GM12878 (cell line): ENCODE results near the gene MACROD2. TPM values are rescaled to one million over a fixed set of nuclear protein-coding genes. Genes with fewer than 3 reads are reported as not detected.

Source experiments
- ATAC-seq: fragments of 200-7000 bp; cut with Tn5 transposase; 3 replicates; pipeline ENCODE4 v1.9.1; 2020; ENCODE audit warnings: mild to moderate bottlenecking, moderate library complexity
- BruUV-seq: library from RNA; stranded (reverse); fragments of 400-500 nt; replicated peaks from 2 replicates; lab custom pipeline; 2021; lab: Mats Ljungman, UMichigan
- CTCF ChIA-PET: fragments of 300-600 bp; sonication (Branson Sonifier 250); formaldehyde crosslinking; extraction: SDS; loops from one replicate; lab custom pipeline; 2021; ENCODE audit warnings: inconsistent platforms; lab: Yijun Ruan, JAX
- POLR2A ChIA-PET: fragments of 350-600 bp; formaldehyde crosslinking; extraction: SDS; loops from one replicate; lab custom pipeline; 2021; ENCODE audit warnings: inconsistent platforms; lab: Charles Lee
- RAD21 ChIA-PET: fragments of 300-600 bp; sonication (Branson Sonifier 250); formaldehyde crosslinking; loops from one replicate; lab custom pipeline; 2023; ENCODE audit warnings: antibody characterized with exemption; ENCODE audit not compliant: unreplicated experiment; lab: Charles Lee
- SMC1A ChIA-PET: fragments of 300-600 bp; sonication (Branson Sonifier 250); formaldehyde crosslinking; loops from one replicate; lab custom pipeline; 2023; ENCODE audit not compliant: unreplicated experiment, uncharacterized antibody; lab: Charles Lee
- DNase-seq: peaks from one replicate; pipeline ENCODE4 v3.0.0-alpha.2; 2011; ENCODE audit warnings: low read depth, low spot score
- FAIRE-seq: peaks from 3 replicates; lab custom pipeline; 2011; peaks lifted over from hg19 to GRCh38; lab: Jason Lieb, UNC
- H2AFZ ChIP-seq: 2 replicates; pipeline ENCODE4 v1.6.0; 2011; ENCODE audit warnings: low read depth, low read length, control low read depth; ENCODE audit not compliant: control insufficient read depth
- H3K27ac ChIP-seq: 2 replicates; pipeline ENCODE4 v1.5.1; 2011; ENCODE audit warnings: control low read depth; ENCODE audit not compliant: control insufficient read depth, insufficient read depth
- H3K27me3 ChIP-seq, 2 experiments: replicated peaks in 1 of 2; 2 replicates each; pipeline versions ENCODE4 v1.6.0 to v1.6.1; 2011; ENCODE audit warnings: low read length in 1 of 2; ENCODE audit not compliant: control insufficient read depth in 2 of 2, insufficient read depth in 2 of 2
- H3K36me3 ChIP-seq, 2 experiments: 2 replicates each; pipeline ENCODE4 v1.5.1; 2011; ENCODE audit warnings: low read length in 1 of 2; ENCODE audit not compliant: control insufficient read depth in 2 of 2, insufficient read depth in 2 of 2
- H3K4me1 ChIP-seq: 2 replicates; pipeline ENCODE4 v1.6.1; 2011; ENCODE audit warnings: mild to moderate bottlenecking, low read length, moderate library complexity, mixed read lengths; ENCODE audit not compliant: control insufficient read depth, insufficient read depth
- H3K4me2 ChIP-seq: 2 replicates; pipeline ENCODE4 v1.6.0; 2011; ENCODE audit warnings: control low read depth; ENCODE audit not compliant: control insufficient read depth, insufficient read depth
- H3K4me3 ChIP-seq: fragments of 200-600 bp; sonication (generic); 2 replicates; pipeline ENCODE4 v1.5.1; 2016
- H3K79me2 ChIP-seq: 2 replicates; pipeline ENCODE4 v1.6.0; 2011; ENCODE audit warnings: low read length; ENCODE audit not compliant: control insufficient read depth, insufficient read depth
- H3K9ac ChIP-seq: 2 replicates; pipeline ENCODE4 v1.8.0; 2011; ENCODE audit warnings: low read length, control low read depth, mixed read lengths; ENCODE audit not compliant: control insufficient read depth, insufficient read depth
- H3K9me3 ChIP-seq: replicated peaks from 3 replicates; pipeline ENCODE4 v1.5.1; 2011; ENCODE audit warnings: mild to moderate bottlenecking, low read length; ENCODE audit not compliant: control insufficient read depth, insufficient read depth
- H4K20me1 ChIP-seq: 2 replicates; pipeline ENCODE4 v1.6.0; 2011; ENCODE audit not compliant: control insufficient read depth, insufficient read depth
- BCL11A ChIP-seq: IDR thresholded peaks from 2 replicates; pipeline ENCODE4 v1.6.1; 2011; ENCODE audit warnings: low read depth, low read length
- EZH2 ChIP-seq: IDR thresholded peaks from 2 replicates; pipeline ENCODE4 v1.6.1; 2012; ENCODE audit warnings: low read depth, mild to moderate bottlenecking, control low read depth, inconsistent platforms, low read length, borderline replicate concordance; ENCODE audit not compliant: control insufficient read depth
- FOS ChIP-seq: IDR thresholded peaks from 3 replicates; pipeline ENCODE4 v1.6.1; 2011; ENCODE audit warnings: borderline replicate concordance; ENCODE audit not compliant: insufficient read length; ENCODE audit errors: extremely low read depth
- HDGF ChIP-seq: fragments of 450-650 bp; IDR thresholded peaks from 2 replicates; pipeline ENCODE4 v1.6.1; 2016; ENCODE audit warnings: antibody characterized with exemption
- IKZF1 ChIP-seq: fragments of 450-650 bp; conservative IDR thresholded peaks from 2 replicates; pipeline ENCODE4 v1.6.1; 2017; ENCODE audit warnings: antibody characterized with exemption, mild to moderate bottlenecking
- NR2C2 ChIP-seq: IDR thresholded peaks from 2 replicates; pipeline ENCODE4 v1.6.1; 2011; ENCODE audit warnings: borderline replicate concordance, low read depth; ENCODE audit not compliant: control insufficient read depth, insufficient read length
- in situ Hi-C: fragments of 300-500 bp; cut with MboI; formaldehyde crosslinking; loops from 9 replicates; pipeline ENCODE4 v1.14.3; 2018; ENCODE audit warnings: mixed read lengths
- intact Hi-C: fragments of 100-400 bp; cut with micrococcal nuclease; formaldehyde crosslinking; loops from one replicate; pipeline ENCODE4 v1.14.2; 2022; ENCODE audit not compliant: unreplicated experiment
- polyA plus RNA-seq, 11 experiments: library from polyadenylated mRNA; depleted of rRNA in 4 of 11; unstranded in 6 of 11; stranded (reverse) in 5 of 11; fragments of >200 nt; fragmentation: Nextera tagmentation in 4 of 11; fragmentation: Illumina TruSeq in 1 of 11; extraction: Ambion mirVana in 4 of 11; extraction: Trizol in 1 of 11; gene quantifications; 1 replicate in 1 of 11; 2 replicates in 10 of 11; pipeline versions ENCODE4 v1.2.1 to v1.2.3, GENCODE V29; 2011 to 2016; ENCODE audit warnings: inconsistent platforms in 2 of 11, missing spikeins in 2 of 11, low read depth in 1 of 11
- total RNA-seq, 4 experiments: library from RNA; depleted of rRNA in 3 of 4; stranded (reverse); fragments of >200 nt in 3 of 4; fragmentation: Illumina TruSeq in 1 of 4; extraction: Trizol in 1 of 4; gene quantifications; 2 replicates each; pipeline versions ENCODE4 v1.2.1 to v1.2.3, GENCODE V29; 2013 to 2021
- TF ChIP-seq, protein P1 (sequence below): fragments of 450-650 bp; IDR thresholded peaks from 2 replicates; pipeline ENCODE4 v1.6.1; 2017; ENCODE audit warnings: mild to moderate bottlenecking, moderate library complexity

The MACROD2 gene
- total and polyA plus RNA-seq, 10 of the 15 experiments (the other 5 are each of a cell fraction or from before 2014, with no cell fraction given) = 1.1 to 21.5 (median 2.2) TPM

DNA sequence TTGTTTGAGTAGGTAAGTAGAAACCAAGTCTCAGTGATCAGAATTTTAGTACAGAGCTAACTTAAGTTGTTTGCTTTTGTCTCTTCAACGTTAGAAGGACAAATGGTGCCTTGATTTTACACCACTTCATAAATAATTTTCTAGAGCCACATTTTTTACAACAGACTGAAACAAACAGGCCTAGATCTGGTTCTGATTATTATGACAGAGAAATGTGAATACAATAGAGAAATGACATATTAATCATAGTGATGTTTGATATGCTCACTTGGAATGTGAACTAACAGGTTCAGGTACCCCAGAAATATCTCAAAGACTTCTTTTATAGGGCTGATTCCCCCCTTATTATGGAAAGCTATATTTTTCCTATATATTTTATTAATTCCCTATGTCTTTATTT is 1817.4 kb downstream of the MACROD2 start (continued):
- TF ChIP-seq, protein P1, sequence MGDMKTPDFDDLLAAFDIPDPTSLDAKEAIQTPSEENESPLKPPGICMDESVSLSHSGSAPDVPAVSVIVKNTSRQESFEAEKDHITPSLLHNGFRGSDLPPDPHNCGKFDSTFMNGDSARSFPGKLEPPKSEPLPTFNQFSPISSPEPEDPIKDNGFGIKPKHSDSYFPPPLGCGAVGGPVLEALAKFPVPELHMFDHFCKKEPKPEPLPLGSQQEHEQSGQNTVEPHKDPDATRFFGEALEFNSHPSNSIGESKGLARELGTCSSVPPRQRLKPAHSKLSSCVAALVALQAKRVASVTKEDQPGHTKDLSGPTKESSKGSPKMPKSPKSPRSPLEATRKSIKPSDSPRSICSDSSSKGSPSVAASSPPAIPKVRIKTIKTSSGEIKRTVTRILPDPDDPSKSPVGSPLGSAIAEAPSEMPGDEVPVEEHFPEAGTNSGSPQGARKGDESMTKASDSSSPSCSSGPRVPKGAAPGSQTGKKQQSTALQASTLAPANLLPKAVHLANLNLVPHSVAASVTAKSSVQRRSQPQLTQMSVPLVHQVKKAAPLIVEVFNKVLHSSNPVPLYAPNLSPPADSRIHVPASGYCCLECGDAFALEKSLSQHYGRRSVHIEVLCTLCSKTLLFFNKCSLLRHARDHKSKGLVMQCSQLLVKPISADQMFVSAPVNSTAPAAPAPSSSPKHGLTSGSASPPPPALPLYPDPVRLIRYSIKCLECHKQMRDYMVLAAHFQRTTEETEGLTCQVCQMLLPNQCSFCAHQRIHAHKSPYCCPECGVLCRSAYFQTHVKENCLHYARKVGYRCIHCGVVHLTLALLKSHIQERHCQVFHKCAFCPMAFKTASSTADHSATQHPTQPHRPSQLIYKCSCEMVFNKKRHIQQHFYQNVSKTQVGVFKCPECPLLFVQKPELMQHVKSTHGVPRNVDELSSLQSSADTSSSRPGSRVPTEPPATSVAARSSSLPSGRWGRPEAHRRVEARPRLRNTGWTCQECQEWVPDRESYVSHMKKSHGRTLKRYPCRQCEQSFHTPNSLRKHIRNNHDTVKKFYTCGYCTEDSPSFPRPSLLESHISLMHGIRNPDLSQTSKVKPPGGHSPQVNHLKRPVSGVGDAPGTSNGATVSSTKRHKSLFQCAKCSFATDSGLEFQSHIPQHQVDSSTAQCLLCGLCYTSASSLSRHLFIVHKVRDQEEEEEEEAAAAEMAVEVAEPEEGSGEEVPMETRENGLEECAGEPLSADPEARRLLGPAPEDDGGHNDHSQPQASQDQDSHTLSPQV = no peak
- no peak for TF ChIP-seq IKZF1

DNA sequence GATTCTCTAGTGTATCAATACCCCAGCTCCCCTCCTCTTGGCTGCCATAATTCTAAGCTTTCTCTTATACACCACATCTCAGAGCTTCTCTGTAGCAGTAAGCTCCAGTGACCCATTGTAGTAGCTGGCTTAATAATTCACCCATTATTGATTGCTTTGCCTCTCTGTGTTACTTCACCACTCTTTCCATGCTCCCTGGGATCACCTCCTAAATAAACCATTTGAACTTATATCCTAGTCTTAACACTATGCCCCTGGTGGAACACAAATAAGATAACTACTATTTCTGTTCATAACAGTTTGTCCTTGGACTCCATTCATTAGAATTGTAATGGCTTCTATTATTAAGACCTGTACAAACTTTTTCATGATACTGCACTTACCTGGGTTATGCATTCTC is 1819.0 kb downstream of the MACROD2 start:
- no peak overlapping the region for H3K4me2 ChIP-seq
- in situ Hi-C loops (no loop called here), intact Hi-C loops (no loop called here)

More for the DNA sequence above, 1819.0 kb downstream of the MACROD2 start:
- CTCF ChIA-PET = no interaction called here
- Histone ChIP-seq H4K20me1 (no peaks in the 10 kb centered on the region), H3K4me1 (no peaks in the 10 kb centered on the region), H2AFZ (no peak overlapping the region), H3K79me2 (no peaks in the 10 kb centered on the region), H3K9me3 (no peaks in the 10 kb centered on the region), H3K27ac (no peak overlapping the region), H3K36me3 (no peaks in the 10 kb centered on the region), H3K9ac (no peak overlapping the region), H3K4me3 (no peak overlapping the region), H3K27me3 (no peaks in the 10 kb centered on the region)
- SMC1A ChIA-PET = no interaction called here
- no peak for FAIRE-seq
- POLR2A ChIA-PET = no interaction called here
- no peak for ATAC-seq
- no TSS peak for BruUV-seq
- DNase-seq = no peak
- TF ChIP-seq HDGF (no peak), EZH2 (no peak), FOS (no peak), NR2C2 (no peak), BCL11A (no peak)
- RAD21 ChIA-PET = no interaction called here
